Epithelial cell of proximal tubule (primary cell): Measurements from ENCODE around the gene SPOCK1. TPM values are rescaled to one million over a fixed set of nuclear protein-coding genes. Genes with fewer than 3 reads are reported as not detected.

ENCODE experiments used
- DNase-seq: peaks from one replicate; pipeline ENCODE4 v3.0.0-alpha.2; 2011; ENCODE audit warnings: low read depth
- H3K4me3 ChIP-seq: 2 replicates; pipeline ENCODE4 v1.5.1; 2011; ENCODE audit warnings: low read depth, mild to moderate bottlenecking, low read length
- CTCF ChIP-seq: conservative IDR thresholded peaks from 2 replicates; pipeline ENCODE4 v1.5.1; 2012; ENCODE audit warnings: low read depth, mild to moderate bottlenecking, low read length
- total RNA-seq: library from RNA; depleted of rRNA; stranded (reverse); fragments of >200 nt; gene quantifications from 2 replicates; pipeline ENCODE4 v1.2.3, GENCODE V29; 2015

Gene SPOCK1
- total RNA-seq, 1 donor from 2014 or later, result 31.4 TPM

GRCh38 chr5:137402436-137403187 is 96.5 kb downstream of the SPOCK1 start:
- TF ChIP-seq CTCF, result no peak
- H3K4me3 ChIP-seq, result no peak overlapping the region
- no peak for DNase-seq

- no peak for DNase-seq
- H3K4me3 ChIP-seq, result no peak overlapping the region
- no peak for TF ChIP-seq CTCF
These were observed 97.2 kb downstream of the SPOCK1 start for GRCh38 chr5:137401946-137402345.

- TF ChIP-seq CTCF, result no peak
- H3K4me3 ChIP-seq, result no peak overlapping the region
- DNase-seq, result no peak
These were observed 98.6 kb downstream of the SPOCK1 start for GRCh38 chr5:137400571-137400970.

- TF ChIP-seq CTCF, result no peak
These were observed 99.2 kb downstream of the SPOCK1 start for GRCh38 chr5:137399911-137400310.

GRCh38 chr5:137398751-137399150 is 100.4 kb downstream of the SPOCK1 start:
- no peak for DNase-seq
- H3K4me3 ChIP-seq, result no peak overlapping the region
- TF ChIP-seq CTCF, result no peak

More at GRCh38 chr5:137399911-137400310, 99.2 kb downstream of the SPOCK1 start:
- H3K4me3 ChIP-seq, result no peak overlapping the region
- no peak for DNase-seq

- no peak for DNase-seq
- no peak for TF ChIP-seq CTCF
- no peak overlapping the region for H3K4me3 ChIP-seq
These were observed 101.0 kb downstream of the SPOCK1 start for GRCh38 chr5:137398154-137398553.

GRCh38 chr5:137395011-137395755 is 103.9 kb downstream of the SPOCK1 start:
- no peak overlapping the region for H3K4me3 ChIP-seq
- no peak for TF ChIP-seq CTCF
- DNase-seq, result peak; percentile 93
